ENCODE results near the gene KERA. TPM values are rescaled to one million over a fixed set of nuclear protein-coding genes. Genes with fewer than 3 reads are reported as not detected.

Gene KERA
- total RNA-seq, 1 experiment from 2014 or later: not detected

DNA sequence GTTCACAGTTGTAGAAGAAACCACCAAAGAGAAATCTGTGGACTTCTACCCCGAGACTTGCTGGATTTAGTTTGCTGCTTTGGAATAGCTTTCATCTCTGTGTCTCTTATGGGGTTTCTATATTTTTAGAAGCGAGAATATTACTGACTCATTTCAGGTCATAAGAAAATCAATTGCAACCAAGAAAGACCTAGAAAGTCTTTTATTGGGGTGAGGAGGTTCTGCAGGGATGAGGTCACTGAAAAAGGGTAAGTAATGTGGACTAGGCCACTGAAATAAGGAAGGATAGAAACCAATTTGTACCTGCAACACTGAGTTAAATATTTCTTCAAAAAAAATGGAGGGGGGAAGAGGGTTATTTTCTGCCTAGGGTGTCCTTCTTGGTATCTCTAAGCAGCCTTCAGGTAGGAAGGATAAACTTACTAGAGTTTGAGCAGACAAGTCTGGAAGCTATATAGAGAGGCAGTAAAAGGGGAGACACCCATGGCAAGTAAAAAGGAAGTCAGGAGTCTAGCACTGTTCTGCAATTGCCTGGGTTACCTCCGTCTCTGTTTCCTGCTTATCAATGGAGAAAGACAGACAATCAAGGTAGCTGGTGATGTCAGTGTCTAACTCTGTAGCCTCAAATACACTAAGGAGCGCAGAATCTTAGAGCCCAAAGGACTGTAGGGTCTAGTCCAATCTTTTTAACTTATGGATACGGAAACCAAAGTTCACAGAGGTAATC is 19.6 kb upstream of the KERA start:
- Histone ChIP-seq H3K9ac (ENCODE audit: extremely low read depth, insufficient read length, low read length) (no peak overlapping the region), H2BK5ac (ENCODE audit: insufficient read length, low read length) (no peak overlapping the region), H3K23ac (ENCODE audit: insufficient read length, low read depth, low read length) (no peak overlapping the region), H4K8ac (replicated peaks; ENCODE audit: insufficient read length, low read depth, low read length) (no peak overlapping the region), H3K4me1 (ENCODE audit: insufficient read depth, low read length) (no peaks in the 10 kb centered on the region; the same call in 1 of the 2 replicates), H2BK20ac (ENCODE audit: low read depth, low read length, poor library complexity, severe bottlenecking) (no peak overlapping the region), H3K23me2 (ENCODE audit: insufficient read length, low read depth, low read length, poor library complexity, severe bottlenecking) (no peaks in the 10 kb centered on the region), H3K79me2 (ENCODE audit: insufficient read depth, low read length) (no peaks in the 10 kb centered on the region), H3K27me3 (ENCODE audit: insufficient read depth, low read length) (no peaks in the 10 kb centered on the region), H2AFZ (ENCODE audit: low read length) (no peak overlapping the region), H4K20me1 (ENCODE audit: control insufficient read depth, insufficient read depth, insufficient read length) (no peaks in the 10 kb centered on the region), H2BK15ac (ENCODE audit: low read depth, low read length) (no peak overlapping the region), H3K56ac (ENCODE audit: insufficient read length, low read depth, low read length) (no peak overlapping the region), H3K79me1 (ENCODE audit: insufficient read depth, low read depth, low read length, poor library complexity, severe bottlenecking) (no peaks in the 10 kb centered on the region), H3K27ac (ENCODE audit: insufficient read length, low read depth, low read length) (no peak overlapping the region), H3K4me2 (ENCODE audit: insufficient read depth, insufficient read length, low read length) (no peak overlapping the region), H3K4ac (ENCODE audit: low read depth, low read length) (no peak overlapping the region), H4K91ac (ENCODE audit: insufficient read length, low read depth, low read length) (no peak overlapping the region), H2AK5ac (ENCODE audit: insufficient read length, low read length) (no peak overlapping the region), H2BK120ac (ENCODE audit: low read depth, low read length, poor library complexity, severe bottlenecking) (no peak overlapping the region), H3K9me3 (ENCODE audit: control insufficient read depth, low read depth, low read length) (no peaks in the 10 kb centered on the region), H4K5ac (ENCODE audit: insufficient read length, low read depth, low read length) (no peak overlapping the region), H3T11ph (ENCODE audit: low read length) (no peak overlapping the region), H3K18ac (ENCODE audit: insufficient read length, low read depth, low read length) (no peak overlapping the region), H3K14ac (ENCODE audit: insufficient read depth, low read length) (no peak overlapping the region), H2BK12ac (ENCODE audit: insufficient read length, low read depth, low read length) (no peak overlapping the region)
- no CpG with 5 or more reads among the region's 5 CpGs for WGBS (ENCODE audit: extremely low coverage, insufficient read length, low lambda C conversion rate)
- no peak for DNase-seq
- no peaks in the 10 kb centered on the region for H3K36me3 Mint-ChIP-seq (ENCODE audit: insufficient read depth in 1 of 3, low read depth in 3 of 3)
- TF ChIP-seq, protein P1, sequence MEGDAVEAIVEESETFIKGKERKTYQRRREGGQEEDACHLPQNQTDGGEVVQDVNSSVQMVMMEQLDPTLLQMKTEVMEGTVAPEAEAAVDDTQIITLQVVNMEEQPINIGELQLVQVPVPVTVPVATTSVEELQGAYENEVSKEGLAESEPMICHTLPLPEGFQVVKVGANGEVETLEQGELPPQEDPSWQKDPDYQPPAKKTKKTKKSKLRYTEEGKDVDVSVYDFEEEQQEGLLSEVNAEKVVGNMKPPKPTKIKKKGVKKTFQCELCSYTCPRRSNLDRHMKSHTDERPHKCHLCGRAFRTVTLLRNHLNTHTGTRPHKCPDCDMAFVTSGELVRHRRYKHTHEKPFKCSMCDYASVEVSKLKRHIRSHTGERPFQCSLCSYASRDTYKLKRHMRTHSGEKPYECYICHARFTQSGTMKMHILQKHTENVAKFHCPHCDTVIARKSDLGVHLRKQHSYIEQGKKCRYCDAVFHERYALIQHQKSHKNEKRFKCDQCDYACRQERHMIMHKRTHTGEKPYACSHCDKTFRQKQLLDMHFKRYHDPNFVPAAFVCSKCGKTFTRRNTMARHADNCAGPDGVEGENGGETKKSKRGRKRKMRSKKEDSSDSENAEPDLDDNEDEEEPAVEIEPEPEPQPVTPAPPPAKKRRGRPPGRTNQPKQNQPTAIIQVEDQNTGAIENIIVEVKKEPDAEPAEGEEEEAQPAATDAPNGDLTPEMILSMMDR (conservative IDR thresholded peaks at IDR 0.05): no peak
- no peak overlapping the region for H3K4me3 Mint-ChIP-seq
- H3K9me3 Mint-ChIP-seq: no peaks in the 10 kb centered on the region
- peaks cover 6 to 10% of the 10 kb centered on the region in 2 experiments for H3K4me1 Mint-ChIP-seq
- no peaks in the 10 kb centered on the region for H3K27me3 Mint-ChIP-seq (ENCODE audit: low read depth)
- H3K27ac Mint-ChIP-seq: no peak overlapping the region

Data from H9 (cell line).